Erythroblast (primary cell): ENCODE data around the gene SLC52A3.

Source experiments
- DNase-seq, 2 experiments: peaks; one replicate each; lab custom pipeline; 2025; lab: John Stamatoyannopoulos, UW
- GATA1 ChIP-seq: IDR thresholded peaks from 2 replicates; pipeline ENCODE4 v1.6.1; 2011; ENCODE audit warnings: low read depth, mild to moderate bottlenecking, control low read depth, low read length, moderate library complexity
- POLR2A ChIP-seq: IDR thresholded peaks from 2 replicates; pipeline ENCODE4 v1.6.1; 2011; ENCODE audit warnings: mild to moderate bottlenecking, low read length

SLC52A3 gene

GRCh38 chr20:753897-754635 lies 14.2 kb downstream of the SLC52A3 start:
- no peak for DNase-seq
- TF ChIP-seq GATA1 (no peak), POLR2A (no peak)

GRCh38 chr20:753136-753535 lies 15.2 kb downstream of the SLC52A3 start:
- DNase-seq, result no peak
- TF ChIP-seq GATA1, result no peak
- no peak for TF ChIP-seq POLR2A

- TF ChIP-seq GATA1 (no peak), POLR2A (no peak)
- no peak for DNase-seq
Observed at GRCh38 chr20:752291-752690, 16.0 kb downstream of the SLC52A3 start.

GRCh38 chr20:751761-752160 lies 16.5 kb downstream of the SLC52A3 start:
- no peak for DNase-seq
- TF ChIP-seq POLR2A (no peak), GATA1 (no peak)

GRCh38 chr20:750801-751200 lies 17.5 kb downstream of the SLC52A3 start:
- peak; percentile 44 to 56 for DNase-seq
- TF ChIP-seq GATA1 (no peak), POLR2A (no peak)

- TF ChIP-seq GATA1, result no peak
- DNase-seq, result peak; percentile 27 to 29
Observed at GRCh38 chr20:745683-746301, 22.5 kb downstream of the SLC52A3 start.

- DNase-seq, result no peak
- TF ChIP-seq GATA1, result no peak
- TF ChIP-seq POLR2A, result no peak
Observed at GRCh38 chr20:742156-742555, 26.1 kb downstream of the SLC52A3 start.

- no peak for DNase-seq
- no peak for TF ChIP-seq POLR2A
- TF ChIP-seq GATA1, result no peak
Observed at GRCh38 chr20:741620-742019, 26.7 kb downstream of the SLC52A3 start.

GRCh38 chr20:740162-740561 lies 28.1 kb downstream of the SLC52A3 start:
- TF ChIP-seq GATA1, result no peak
- DNase-seq, result no peak

- TF ChIP-seq GATA1, result no peak
- no peak for TF ChIP-seq POLR2A
- no peak for DNase-seq
Observed at GRCh38 chr20:739736-740135, 28.6 kb downstream of the SLC52A3 start.

GRCh38 chr20:733861-734260 lies 34.4 kb downstream of the SLC52A3 start:
- DNase-seq, result no peak
- TF ChIP-seq GATA1, result no peak
- no peak for TF ChIP-seq POLR2A

- DNase-seq, result no peak
- TF ChIP-seq GATA1 (no peak), POLR2A (no peak)
Observed at GRCh38 chr20:732727-733126, 35.6 kb downstream of the SLC52A3 start.

GRCh38 chr20:731891-732560 lies 36.3 kb downstream of the SLC52A3 start:
- DNase-seq, result no peak
- TF ChIP-seq GATA1 (no peak), POLR2A (no peak)

GRCh38 chr20:730005-730404 lies 38.3 kb downstream of the SLC52A3 start:
- TF ChIP-seq GATA1 (no peak), POLR2A (no peak)
- DNase-seq, result no peak
